Smooth muscle cell (in vitro differentiated cells): ENCODE measurements around the gene CDH23. TPM values are rescaled to one million over a fixed set of nuclear protein-coding genes. Genes with fewer than 3 reads are reported as not detected.

ENCODE experiments used
- DNase-seq: peaks from one replicate; lab custom pipeline; 2025; ENCODE audit not compliant: unreplicated experiment; lab: John Stamatoyannopoulos, UW
- H2AFZ ChIP-seq: fragments of 200-600 bp; sonication (generic); 2 replicates; pipeline ENCODE4 v1.6.0; 2016; ENCODE audit warnings: antibody characterized with exemption, low read depth, mild to moderate bottlenecking
- H3F3A ChIP-seq: fragments of 200-600 bp; sonication (generic); 2 replicates; pipeline ENCODE4 v1.6.0; 2017; ENCODE audit warnings: antibody characterized with exemption, low read depth
- H3K27ac ChIP-seq: fragments of 200-600 bp; sonication (generic); 2 replicates; pipeline ENCODE4 v1.5.1; 2016; ENCODE audit warnings: low read depth, mild to moderate bottlenecking
- H3K27me3 ChIP-seq: fragments of 200-600 bp; sonication (generic); 2 replicates; pipeline ENCODE4 v1.6.1; 2016; ENCODE audit warnings: low read depth, mild to moderate bottlenecking
- H3K36me3 ChIP-seq: fragments of 200-600 bp; sonication (generic); 2 replicates; pipeline ENCODE4 v1.5.1; 2016; ENCODE audit warnings: low read depth
- H3K4me1 ChIP-seq: fragments of 200-600 bp; sonication (generic); 2 replicates; pipeline ENCODE4 v1.5.1; 2016; ENCODE audit warnings: low read depth
- H3K4me2 ChIP-seq: fragments of 200-600 bp; sonication (generic); 2 replicates; pipeline ENCODE4 v1.6.0; 2016; ENCODE audit warnings: mild to moderate bottlenecking
- H3K4me3 ChIP-seq: fragments of 200-600 bp; sonication (generic); 2 replicates; pipeline ENCODE4 v1.5.1; 2016; ENCODE audit warnings: mild to moderate bottlenecking
- H3K79me2 ChIP-seq: fragments of 200-600 bp; sonication (generic); 2 replicates; pipeline ENCODE4 v1.6.0; 2016; ENCODE audit warnings: low read depth, mild to moderate bottlenecking
- H3K9ac ChIP-seq: fragments of 200-600 bp; sonication (generic); 2 replicates; pipeline ENCODE4 v1.6.0; 2016; ENCODE audit warnings: low read depth
- H3K9me3 ChIP-seq: fragments of 200-600 bp; sonication (generic); replicated peaks from 2 replicates; pipeline ENCODE4 v1.5.1; 2016; ENCODE audit warnings: low read depth
- H4K20me1 ChIP-seq: fragments of 200-600 bp; sonication (generic); 2 replicates; pipeline ENCODE4 v1.6.0; 2016; ENCODE audit warnings: low read depth
- WGBS: methylation state at CpG from one replicate; pipeline ENCODE4 v1.1.7; 2016; ENCODE audit warnings: low lambda C conversion rate; 5-methylcytosine and 5-hydroxymethylcytosine counted together
- polyA plus RNA-seq: library from polyadenylated mRNA; unstranded; fragments of >200 nt; fragmentation: Nextera tagmentation; extraction: Ambion mirVana; gene quantifications from 2 replicates; pipeline ENCODE4 v1.2.1, GENCODE V29; 2016
- total RNA-seq: library from RNA; depleted of rRNA; stranded (reverse); fragments of >200 nt; gene quantifications from 2 replicates; pipeline ENCODE4 v1.2.3, GENCODE V29; 2014
- TF ChIP-seq, protein P1 (sequence below): fragments of 200-600 bp; sonication (generic); IDR thresholded peaks from 2 replicates; pipeline ENCODE4 v1.5.1; 2017; ENCODE audit warnings: borderline replicate concordance, mild to moderate bottlenecking, antibody characterized with exemption; ENCODE audit not compliant: insufficient read depth, poor library complexity, severe bottlenecking

Gene CDH23
- total and polyA plus RNA-seq, 2 experiments from 2014 or later = 0.99 to 2.5 TPM

DNA sequence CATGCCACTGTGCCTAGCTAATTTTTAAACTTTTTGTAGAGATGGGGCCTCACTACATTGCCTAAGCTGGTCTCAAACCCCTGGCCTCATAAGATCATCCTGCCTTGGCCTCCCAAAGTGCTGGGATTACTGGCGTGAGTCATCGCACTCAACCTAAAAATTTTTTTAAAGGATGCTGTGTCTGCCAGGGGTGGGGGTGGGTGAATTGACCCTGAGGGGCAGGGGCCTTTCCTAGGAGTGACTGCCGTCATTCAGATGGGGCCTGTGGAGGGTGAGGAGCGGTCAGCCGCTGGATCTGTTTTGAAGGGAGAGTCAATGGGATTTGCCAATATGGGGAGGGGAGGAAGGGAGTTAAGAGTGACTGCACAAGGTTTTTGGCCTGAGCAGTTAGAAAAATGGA is 233.4 kb downstream of the CDH23 start:
- no peak overlapping the region for H3K9ac ChIP-seq
- H3K4me2 ChIP-seq = no peak overlapping the region
- H3F3A ChIP-seq = no peaks in the 10 kb centered on the region
- H3K4me3 ChIP-seq = no peak overlapping the region
- no peaks in the 10 kb centered on the region for H3K79me2 ChIP-seq
- H3K4me1 ChIP-seq = peaks cover 42% of the 10 kb centered on the region
- no peaks in the 10 kb centered on the region for H3K36me3 ChIP-seq
- no peaks in the 10 kb centered on the region for H3K9me3 ChIP-seq
- DNase-seq = no peak
- no peaks in the 10 kb centered on the region for H3K27me3 ChIP-seq
- no peak overlapping the region for H3K27ac ChIP-seq
- WGBS = 54% methylated on average over 5 of the region's 5 CpGs
- TF ChIP-seq, protein P1, sequence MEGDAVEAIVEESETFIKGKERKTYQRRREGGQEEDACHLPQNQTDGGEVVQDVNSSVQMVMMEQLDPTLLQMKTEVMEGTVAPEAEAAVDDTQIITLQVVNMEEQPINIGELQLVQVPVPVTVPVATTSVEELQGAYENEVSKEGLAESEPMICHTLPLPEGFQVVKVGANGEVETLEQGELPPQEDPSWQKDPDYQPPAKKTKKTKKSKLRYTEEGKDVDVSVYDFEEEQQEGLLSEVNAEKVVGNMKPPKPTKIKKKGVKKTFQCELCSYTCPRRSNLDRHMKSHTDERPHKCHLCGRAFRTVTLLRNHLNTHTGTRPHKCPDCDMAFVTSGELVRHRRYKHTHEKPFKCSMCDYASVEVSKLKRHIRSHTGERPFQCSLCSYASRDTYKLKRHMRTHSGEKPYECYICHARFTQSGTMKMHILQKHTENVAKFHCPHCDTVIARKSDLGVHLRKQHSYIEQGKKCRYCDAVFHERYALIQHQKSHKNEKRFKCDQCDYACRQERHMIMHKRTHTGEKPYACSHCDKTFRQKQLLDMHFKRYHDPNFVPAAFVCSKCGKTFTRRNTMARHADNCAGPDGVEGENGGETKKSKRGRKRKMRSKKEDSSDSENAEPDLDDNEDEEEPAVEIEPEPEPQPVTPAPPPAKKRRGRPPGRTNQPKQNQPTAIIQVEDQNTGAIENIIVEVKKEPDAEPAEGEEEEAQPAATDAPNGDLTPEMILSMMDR = no peak
- H4K20me1 ChIP-seq = no peaks in the 10 kb centered on the region
- H2AFZ ChIP-seq = no peak overlapping the region

DNA sequence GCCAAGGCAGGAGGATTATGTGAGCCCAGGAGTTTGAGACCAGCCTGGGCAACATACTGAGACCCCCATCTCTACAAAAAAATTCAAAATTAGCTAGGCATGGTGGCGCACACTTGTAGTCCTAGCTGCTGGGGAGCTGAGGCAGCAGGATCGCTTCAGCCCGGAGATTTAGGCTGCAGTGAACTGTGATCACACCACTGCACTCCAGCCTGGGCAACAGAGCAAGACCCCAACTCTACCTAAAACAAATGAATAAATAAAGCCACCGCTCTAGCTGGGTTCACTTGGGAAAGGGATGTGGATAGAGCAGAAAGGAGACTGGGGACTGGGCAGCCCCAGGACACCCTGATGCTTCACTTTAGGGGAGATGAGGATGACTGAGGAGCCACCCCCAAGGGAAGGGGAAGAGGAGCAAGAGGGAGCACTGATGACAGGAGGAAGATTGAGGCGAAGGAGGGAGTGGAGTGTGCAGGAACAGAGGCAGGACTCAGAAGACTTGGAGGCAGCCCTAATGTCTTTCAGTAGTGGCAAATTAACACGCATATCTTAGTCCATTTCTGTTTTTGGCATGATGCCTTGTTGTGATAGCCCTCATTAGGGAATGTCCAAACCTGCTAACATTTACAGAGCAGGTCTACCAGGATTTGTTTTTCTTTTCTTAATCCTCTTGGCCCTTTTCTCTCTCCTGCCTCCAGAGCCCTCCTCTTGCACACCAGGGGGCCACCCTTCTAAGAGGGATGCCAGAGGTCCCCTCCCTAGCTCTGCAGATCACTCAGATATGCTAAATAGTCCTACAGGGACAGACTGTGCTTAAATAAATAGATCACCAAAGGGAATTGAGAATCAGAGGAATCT is 234.5 kb downstream of the CDH23 start:
- H3K27ac ChIP-seq = no peak overlapping the region
- H3K4me2 ChIP-seq = no peak overlapping the region
- no peaks in the 10 kb centered on the region for H3K79me2 ChIP-seq
- TF ChIP-seq, protein P1 = no peak
- H2AFZ ChIP-seq = no peak overlapping the region
- H3K9me3 ChIP-seq = no peaks in the 10 kb centered on the region
- H3K36me3 ChIP-seq = no peaks in the 10 kb centered on the region
- no peak overlapping the region for H3K9ac ChIP-seq
- no peaks in the 10 kb centered on the region for H3F3A ChIP-seq
- H3K4me3 ChIP-seq = no peak overlapping the region
- H3K4me1 ChIP-seq = peaks cover 44% of the 10 kb centered on the region
- 85% methylated on average over 6 of the region's 6 CpGs for WGBS
- DNase-seq = no peak
- no peaks in the 10 kb centered on the region for H4K20me1 ChIP-seq
- H3K27me3 ChIP-seq = no peaks in the 10 kb centered on the region

- no peaks in the 10 kb centered on the region for H3K27me3 ChIP-seq
- no peak overlapping the region for H2AFZ ChIP-seq
- no peak for DNase-seq
- H3F3A ChIP-seq = no peaks in the 10 kb centered on the region
- H3K36me3 ChIP-seq = no peaks in the 10 kb centered on the region
- WGBS = 82% methylated on average over 6 of the region's 6 CpGs
- H3K9me3 ChIP-seq = no peaks in the 10 kb centered on the region
- H3K79me2 ChIP-seq = no peaks in the 10 kb centered on the region
- peaks cover 44% of the 10 kb centered on the region for H3K4me1 ChIP-seq
- H3K27ac ChIP-seq = no peak overlapping the region
- H3K4me2 ChIP-seq = no peak overlapping the region
- TF ChIP-seq, protein P1 = no peak
- H4K20me1 ChIP-seq = no peaks in the 10 kb centered on the region
- H3K4me3 ChIP-seq = no peak overlapping the region
- H3K9ac ChIP-seq = no peak overlapping the region
These were observed 235.6 kb downstream of the CDH23 start for GRCh38 chr10:71632200-71632820.
